ENCODE measurements around the gene SDF4.
A peak's percentile ranks its signal among the peaks of the same experiment; 100 is the strongest.

Gene SDF4
- total RNA-seq = 117 to 148 (median 127) reads per million in 3 donors

- Histone ChIP-seq H3K4me1 (ENCODE audit: control insufficient read depth, insufficient read depth, low read length, poor library complexity, severe bottlenecking) (peaks cover 30% of the 10 kb centered on the region), H3K27ac (ENCODE audit: insufficient read depth, low read length, poor library complexity, severe bottlenecking) (peak within 1 kb of the TSS; percentile 94), H3K4me3 (ENCODE audit: insufficient read depth, low read depth, low read length, poor library complexity, severe bottlenecking) (peak within 1 kb of the TSS; percentile 95), H3K27me3 (replicated peaks; ENCODE audit: control insufficient read depth, insufficient read depth, low read length, poor library complexity, severe bottlenecking) (no peaks in the 10 kb centered on the region), H3K36me3 (ENCODE audit: control insufficient read depth, insufficient read depth, low read length) (peaks cover 34% of the 10 kb centered on the region), H3K9me3 (ENCODE audit: control insufficient read depth, low read length) (no peaks in the 10 kb centered on the region)
- peak; percentile 94 to 95 (median 95) for DNase-seq
Measured at GRCh38 chr1:1231400-1232207, at the start of gene SDF4. TSS of gene SDF4 (minus strand) at chr1:1232001. CDS start at chr1:1228772, 3,229 bp downstream.

- Histone ChIP-seq H3K4me1 (ENCODE audit: control insufficient read depth, insufficient read depth, low read length, poor library complexity, severe bottlenecking) (no peaks in the 10 kb centered on the region), H3K4me3 (ENCODE audit: insufficient read depth, low read depth, low read length, poor library complexity, severe bottlenecking) (no peak overlapping the region), H3K36me3 (ENCODE audit: control insufficient read depth, insufficient read depth, low read length) (no peaks in the 10 kb centered on the region), H3K9me3 (ENCODE audit: control insufficient read depth, low read length) (no peaks in the 10 kb centered on the region), H3K27ac (ENCODE audit: insufficient read depth, low read length, poor library complexity, severe bottlenecking) (no peak overlapping the region), H3K27me3 (replicated peaks; ENCODE audit: control insufficient read depth, insufficient read depth, low read length, poor library complexity, severe bottlenecking) (no peaks in the 10 kb centered on the region)
- no peak for DNase-seq
Measured at GRCh38 chr1:1280782-1281481, 49.1 kb upstream of the SDF4 start.

GRCh38 chr1:1279028-1279427 lies 47.2 kb upstream of the SDF4 start:
- no peak for DNase-seq
- Histone ChIP-seq H3K9me3 (ENCODE audit: control insufficient read depth, low read length) (no peaks in the 10 kb centered on the region), H3K27me3 (replicated peaks; ENCODE audit: control insufficient read depth, insufficient read depth, low read length, poor library complexity, severe bottlenecking) (no peaks in the 10 kb centered on the region), H3K4me1 (ENCODE audit: control insufficient read depth, insufficient read depth, low read length, poor library complexity, severe bottlenecking) (peaks cover 4% of the 10 kb centered on the region), H3K36me3 (ENCODE audit: control insufficient read depth, insufficient read depth, low read length) (no peaks in the 10 kb centered on the region), H3K4me3 (ENCODE audit: insufficient read depth, low read depth, low read length, poor library complexity, severe bottlenecking) (no peak overlapping the region), H3K27ac (ENCODE audit: insufficient read depth, low read length, poor library complexity, severe bottlenecking) (no peak overlapping the region)

GRCh38 chr1:1278620-1279019 lies 46.8 kb upstream of the SDF4 start:
- Histone ChIP-seq H3K9me3 (ENCODE audit: control insufficient read depth, low read length) (no peaks in the 10 kb centered on the region), H3K27me3 (replicated peaks; ENCODE audit: control insufficient read depth, insufficient read depth, low read length, poor library complexity, severe bottlenecking) (no peaks in the 10 kb centered on the region), H3K4me3 (ENCODE audit: insufficient read depth, low read depth, low read length, poor library complexity, severe bottlenecking) (no peak overlapping the region), H3K27ac (ENCODE audit: insufficient read depth, low read length, poor library complexity, severe bottlenecking) (no peak overlapping the region), H3K36me3 (ENCODE audit: control insufficient read depth, insufficient read depth, low read length) (no peaks in the 10 kb centered on the region), H3K4me1 (ENCODE audit: control insufficient read depth, insufficient read depth, low read length, poor library complexity, severe bottlenecking) (peaks cover 5% of the 10 kb centered on the region)
- no peak for DNase-seq

- H3K36me3 ChIP-seq (ENCODE audit: control insufficient read depth, insufficient read depth, low read length) = no peaks in the 10 kb centered on the region
- H3K27me3 ChIP-seq (replicated peaks; ENCODE audit: control insufficient read depth, insufficient read depth, low read length, poor library complexity, severe bottlenecking) = no peaks in the 10 kb centered on the region
- no peak for DNase-seq
- H3K4me1 ChIP-seq (ENCODE audit: control insufficient read depth, insufficient read depth, low read length, poor library complexity, severe bottlenecking) = peaks cover 24% of the 10 kb centered on the region
- no peaks in the 10 kb centered on the region for H3K9me3 ChIP-seq (ENCODE audit: control insufficient read depth, low read length)
- no peak overlapping the region for H3K4me3 ChIP-seq (ENCODE audit: insufficient read depth, low read depth, low read length, poor library complexity, severe bottlenecking)
- H3K27ac ChIP-seq (ENCODE audit: insufficient read depth, low read length, poor library complexity, severe bottlenecking) = no peak overlapping the region
Measured at GRCh38 chr1:1275836-1276235, 44.0 kb upstream of the SDF4 start.

- Histone ChIP-seq H3K36me3 (ENCODE audit: control insufficient read depth, insufficient read depth, low read length) (no peaks in the 10 kb centered on the region), H3K27me3 (replicated peaks; ENCODE audit: control insufficient read depth, insufficient read depth, low read length, poor library complexity, severe bottlenecking) (no peaks in the 10 kb centered on the region), H3K4me1 (ENCODE audit: control insufficient read depth, insufficient read depth, low read length, poor library complexity, severe bottlenecking) (peaks cover 27% of the 10 kb centered on the region), H3K9me3 (ENCODE audit: control insufficient read depth, low read length) (no peaks in the 10 kb centered on the region), H3K4me3 (ENCODE audit: insufficient read depth, low read depth, low read length, poor library complexity, severe bottlenecking) (no peak overlapping the region), H3K27ac (ENCODE audit: insufficient read depth, low read length, poor library complexity, severe bottlenecking) (no peak overlapping the region)
- no peak for DNase-seq
Measured at GRCh38 chr1:1274931-1275431, 43.2 kb upstream of the SDF4 start.

- Histone ChIP-seq H3K9me3 (ENCODE audit: control insufficient read depth, low read length) (no peaks in the 10 kb centered on the region), H3K27ac (ENCODE audit: insufficient read depth, low read length, poor library complexity, severe bottlenecking) (peak overlapping the region; percentile 62), H3K4me3 (ENCODE audit: insufficient read depth, low read depth, low read length, poor library complexity, severe bottlenecking) (peak overlapping the region; percentile 72), H3K27me3 (replicated peaks; ENCODE audit: control insufficient read depth, insufficient read depth, low read length, poor library complexity, severe bottlenecking) (no peaks in the 10 kb centered on the region), H3K4me1 (ENCODE audit: control insufficient read depth, insufficient read depth, low read length, poor library complexity, severe bottlenecking) (peaks cover 27% of the 10 kb centered on the region), H3K36me3 (ENCODE audit: control insufficient read depth, insufficient read depth, low read length) (no peaks in the 10 kb centered on the region)
- no peak for DNase-seq
Measured at GRCh38 chr1:1274299-1274930, 42.6 kb upstream of the SDF4 start.

GRCh38 chr1:1273512-1274298 lies 41.9 kb upstream of the SDF4 start, which contains the start of gene UBE2J2:
TSS of gene UBE2J2 (minus strand) at chr1:1273854. CDS start at chr1:1267992, 5,862 bp downstream.
- Histone ChIP-seq H3K36me3 (ENCODE audit: control insufficient read depth, insufficient read depth, low read length) (no peaks in the 10 kb centered on the region), H3K4me3 (ENCODE audit: insufficient read depth, low read depth, low read length, poor library complexity, severe bottlenecking) (peak within 1 kb of the TSS; percentile 72), H3K27me3 (replicated peaks; ENCODE audit: control insufficient read depth, insufficient read depth, low read length, poor library complexity, severe bottlenecking) (no peaks in the 10 kb centered on the region), H3K27ac (ENCODE audit: insufficient read depth, low read length, poor library complexity, severe bottlenecking) (peak within 1 kb of the TSS; percentile 72), H3K4me1 (ENCODE audit: control insufficient read depth, insufficient read depth, low read length, poor library complexity, severe bottlenecking) (peaks cover 27% of the 10 kb centered on the region), H3K9me3 (ENCODE audit: control insufficient read depth, low read length) (no peaks in the 10 kb centered on the region)
- peak; percentile 84 to 91 (median 89) for DNase-seq

GRCh38 chr1:1273209-1273511 lies 41.4 kb upstream of the SDF4 start:
- peaks cover 4% of the 10 kb centered on the region for H3K36me3 ChIP-seq (ENCODE audit: control insufficient read depth, insufficient read depth, low read length)
- H3K4me3 ChIP-seq (ENCODE audit: insufficient read depth, low read depth, low read length, poor library complexity, severe bottlenecking) = peak overlapping the region; percentile 72
- no peaks in the 10 kb centered on the region for H3K9me3 ChIP-seq (ENCODE audit: control insufficient read depth, low read length)
- no peak for DNase-seq
- H3K27ac ChIP-seq (ENCODE audit: insufficient read depth, low read length, poor library complexity, severe bottlenecking) = peak overlapping the region; percentile 72
- peaks cover 27% of the 10 kb centered on the region for H3K4me1 ChIP-seq (ENCODE audit: control insufficient read depth, insufficient read depth, low read length, poor library complexity, severe bottlenecking)
- H3K27me3 ChIP-seq (replicated peaks; ENCODE audit: control insufficient read depth, insufficient read depth, low read length, poor library complexity, severe bottlenecking) = no peaks in the 10 kb centered on the region
